Heart left ventricle (tissue), 16 donors: ENCODE results near the gene OR5K4. TPM values are rescaled to one million over a fixed set of nuclear protein-coding genes. Genes with fewer than 3 reads are reported as not detected.

Experiments
- ATAC-seq, 4 donors: fragments of 200-7000 bp; cut with Tn5 transposase; one replicate each; pipeline ENCODE4 v1.9.1; 2020 to 2022; ENCODE audit warnings: moderate library complexity in 4 of 4, mild to moderate bottlenecking in 3 of 4, moderate number of reproducible peaks in 1 of 4
- DNase-seq, 5 donors: peaks; one replicate each; pipeline ENCODE4 v3.0.0-alpha.2; 2020
- H3K27ac ChIP-seq, 12 donors: fragments of 200-600 bp; sonication (generic) in 4 of 12; one replicate each; pipeline versions ENCODE4 v1.5.0 to v1.8.0; 2016 to 2022; ENCODE audit warnings: mild to moderate bottlenecking in 2 of 12
- H3K27me3 ChIP-seq, 9 donors: fragments of 200-600 bp; sonication (generic) in 2 of 9; one replicate each; pipeline versions ENCODE4 v1.5.1 to v1.8.0; 2016 to 2022; ENCODE audit warnings: mild to moderate bottlenecking in 3 of 9
- H3K36me3 ChIP-seq, 9 donors: fragments of 200-600 bp; sonication (generic) in 2 of 9; one replicate each; pipeline versions ENCODE4 v1.5.0 to v1.8.0; 2018 to 2022; ENCODE audit warnings: mild to moderate bottlenecking in 2 of 9
- H3K4me1 ChIP-seq, 12 donors: fragments of 200-600 bp; sonication (generic) in 4 of 12; one replicate each; pipeline versions ENCODE4 v1.5.0 to v1.8.0; 2016 to 2022; ENCODE audit warnings: mild to moderate bottlenecking in 3 of 12
- H3K4me3 ChIP-seq, 12 donors: fragments of 200-600 bp; sonication (generic) in 4 of 12; one replicate each; pipeline versions ENCODE4 v1.5.0 to v1.8.0; 2017 to 2022; ENCODE audit warnings: mild to moderate bottlenecking in 9 of 12, moderate library complexity in 4 of 12
- H3K9me3 ChIP-seq, 12 donors: fragments of 200-600 bp; sonication (generic) in 4 of 12; one replicate each; pipeline versions ENCODE4 v1.5.0 to v1.8.0; 2016 to 2022; ENCODE audit warnings: mild to moderate bottlenecking in 1 of 12
- POLR2A ChIP-seq, 2 donors: fragments of 450-650 bp; IDR thresholded peaks; one replicate each; pipeline ENCODE4 v1.6.1; 2017; ENCODE audit warnings: antibody characterized with exemption in 2 of 2, mild to moderate bottlenecking in 2 of 2, moderate library complexity in 2 of 2
- WGBS, 4 donors: extraction: QIAGEN DNeasy Blood & Tissue Kit in 2 of 4; methylation state at CpG; one replicate each; pipeline versions ENCODE4 v1.1.5 to v1.1.7; 2013 to 2018; 5-methylcytosine and 5-hydroxymethylcytosine counted together
- intact Hi-C, 10 donors: fragments of 100-400 bp; cut with DNase I; formaldehyde crosslinking; loops; one replicate each; pipeline versions ENCODE4 v1.11.1 to v1.14.2; 2022
- polyA plus RNA-seq, 2 donors: library from polyadenylated mRNA; stranded (reverse); fragments of 200-250 nt; gene quantifications; one replicate each; pipeline ENCODE4 v1.2.3, GENCODE V29; 2013
- total RNA-seq, 9 donors: library from RNA; depleted of rRNA in 2 of 9; stranded (reverse); fragments of >200 nt in 2 of 9; fragmentation: NEBNext Ultra II Directional in 3 of 9; extraction: Animal tissue kit (Norgen Biotek cat#: 25700) in 3 of 9; gene quantifications; one replicate each; pipeline versions ENCODE4 v1.1.0 to v1.2.4, GENCODE V29; 2016 to 2023
- TF ChIP-seq, protein P1 (sequence below), 12 donors: fragments of 200-600 bp; sonication (generic) in 4 of 12; IDR thresholded peaks; one replicate each; pipeline versions ENCODE4 v1.5.0 to v1.8.0; 2018 to 2022; ENCODE audit warnings: antibody characterized with exemption in 12 of 12, mild to moderate bottlenecking in 5 of 12
- donor health status: ischemic (EF 13 %, LVEDD 7.1; RV severe dilation, severe dysfunction).
- donor health status: healthy with polysubstance abuse.
- donor health status: DM: no; HTN: yes; CAD: no.
- donor health status: DM: no; HTN: no; CAD: no.
- donor health status: ischemic (EF 25% LVEDD 6.9; RV normal size, moderate dysfunction).
- donor health status: ischemic (EF 25% LVEDD 5.7; RV mildly dilated, moderate dysfunction).
- donor health status: healthy.
- donor health status: DM: yes; HTN: yes; CAD: no.
- donor health status: ischemic (EF 35%, LVEDD 5.7; RV mildly dilated, moderate dysfunction).
- donor health status: nonischemic (EF 11% LVEDD 7.7; RV severe dilation, severe dysfunction).
- donor health status: DM: yes; HTN: yes; CAD: no.
- donor health status: PGD.
- donor health status: ischemic (EF 29% LVEDD 5.4; RV normal size, mild dysfunction).
- donor health status: nonischemic (EF 23%, LVEDD 6.1; RV moderate dilation, normal function).

The OR5K4 gene
- total and polyA plus RNA-seq, 11 donors = not detected

DNA sequence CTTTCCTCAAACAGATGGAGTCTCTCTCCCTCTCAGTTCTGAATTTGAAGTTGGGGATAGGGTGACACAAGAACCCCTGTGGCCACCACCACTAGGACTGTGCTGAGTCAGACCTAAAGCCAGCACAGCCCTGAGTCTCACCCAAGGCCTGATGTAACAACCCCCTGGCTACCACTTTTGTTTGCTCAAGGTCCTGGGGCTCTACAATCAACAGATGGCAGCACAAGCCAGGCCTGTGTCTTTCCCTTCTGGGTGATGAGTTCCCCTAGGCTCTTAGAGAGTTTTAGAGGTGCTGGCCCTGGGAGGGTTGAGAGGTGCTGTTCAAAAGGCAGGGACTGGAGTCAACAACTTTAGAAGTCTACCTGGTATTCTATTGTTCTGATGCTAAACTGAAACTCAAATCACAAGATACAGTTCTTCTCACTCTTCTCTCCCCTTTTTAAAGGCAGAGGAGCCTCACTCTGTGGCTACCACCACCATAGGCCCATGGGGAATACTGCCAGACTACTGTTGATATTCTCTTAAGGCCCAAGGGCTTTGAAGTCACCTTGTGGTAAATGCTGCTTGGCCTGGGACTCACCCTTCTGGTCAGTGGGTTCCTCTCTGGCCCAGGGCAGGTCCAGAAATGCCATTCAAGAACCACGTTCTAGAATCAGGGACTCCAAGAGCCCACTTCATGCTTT lies 6.5 kb downstream of the OR5K4 start:
- Histone ChIP-seq H3K27ac (no peak overlapping the region), H3K9me3 (peaks cover 0 to 30% (median 13%) of the 10 kb centered on the region in 12 donors), H3K4me3 (no peak overlapping the region), H3K4me1 (no peaks in the 10 kb centered on the region), H3K36me3 (no peaks in the 10 kb centered on the region), H3K27me3 (no peaks in the 10 kb centered on the region)
- TF ChIP-seq, protein P1, sequence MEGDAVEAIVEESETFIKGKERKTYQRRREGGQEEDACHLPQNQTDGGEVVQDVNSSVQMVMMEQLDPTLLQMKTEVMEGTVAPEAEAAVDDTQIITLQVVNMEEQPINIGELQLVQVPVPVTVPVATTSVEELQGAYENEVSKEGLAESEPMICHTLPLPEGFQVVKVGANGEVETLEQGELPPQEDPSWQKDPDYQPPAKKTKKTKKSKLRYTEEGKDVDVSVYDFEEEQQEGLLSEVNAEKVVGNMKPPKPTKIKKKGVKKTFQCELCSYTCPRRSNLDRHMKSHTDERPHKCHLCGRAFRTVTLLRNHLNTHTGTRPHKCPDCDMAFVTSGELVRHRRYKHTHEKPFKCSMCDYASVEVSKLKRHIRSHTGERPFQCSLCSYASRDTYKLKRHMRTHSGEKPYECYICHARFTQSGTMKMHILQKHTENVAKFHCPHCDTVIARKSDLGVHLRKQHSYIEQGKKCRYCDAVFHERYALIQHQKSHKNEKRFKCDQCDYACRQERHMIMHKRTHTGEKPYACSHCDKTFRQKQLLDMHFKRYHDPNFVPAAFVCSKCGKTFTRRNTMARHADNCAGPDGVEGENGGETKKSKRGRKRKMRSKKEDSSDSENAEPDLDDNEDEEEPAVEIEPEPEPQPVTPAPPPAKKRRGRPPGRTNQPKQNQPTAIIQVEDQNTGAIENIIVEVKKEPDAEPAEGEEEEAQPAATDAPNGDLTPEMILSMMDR (IDR thresholded peaks at IDR 0.05) = no peak
- 36 to 66% (median 51%) methylated on average over 1 of the region's 1 CpG for WGBS, 4 donors
- intact Hi-C loops = no loop called here
- no peak for DNase-seq
- ATAC-seq = no peak

- Histone ChIP-seq H3K9me3 (peaks cover 0 to 36% (median 16%) of the 10 kb centered on the region in 12 donors), H3K4me3 (no peak overlapping the region), H3K4me1 (no peaks in the 10 kb centered on the region), H3K27ac (no peak overlapping the region), H3K36me3 (no peaks in the 10 kb centered on the region), H3K27me3 (no peaks in the 10 kb centered on the region)
- ATAC-seq (no peak), DNase-seq (no peak)
- TF ChIP-seq, protein P1 (IDR thresholded peaks at IDR 0.05) = no peak
- intact Hi-C loops = no loop called here
- 93 to 98% (median 95%) methylated on average over 2 to 3 of the region's 3 CpGs for WGBS, 4 donors
Measured at GRCh38 chr3:98360681-98361080, 7.0 kb downstream of the OR5K4 start.

- H3K4me3 ChIP-seq = no peak overlapping the region
- no peaks in the 10 kb centered on the region for H3K27me3 ChIP-seq
- no peaks in the 10 kb centered on the region for H3K36me3 ChIP-seq
- H3K9me3 ChIP-seq = peaks cover 0 to 40% (median 16%) of the 10 kb centered on the region in 12 donors
- intact Hi-C loops = no loop called here
- H3K27ac ChIP-seq = no peak overlapping the region
- ATAC-seq (no peak), DNase-seq (no peak)
- no peaks in the 10 kb centered on the region for H3K4me1 ChIP-seq
- 53 to 80% (median 62%) methylated on average over 2 of the region's 2 CpGs for WGBS, 4 donors
- no peak for TF ChIP-seq POLR2A (IDR thresholded peaks at IDR 0.05)
- TF ChIP-seq, protein P1 (IDR thresholded peaks at IDR 0.05) = no peak
Measured at GRCh38 chr3:98361289-98361688, 7.6 kb downstream of the OR5K4 start.

GRCh38 chr3:98367464-98368246 lies 14.0 kb downstream of the OR5K4 start:
- H3K4me3 ChIP-seq = no peak overlapping the region
- no peaks in the 10 kb centered on the region for H3K36me3 ChIP-seq
- no peak for TF ChIP-seq POLR2A (IDR thresholded peaks at IDR 0.05)
- TF ChIP-seq, protein P1 (IDR thresholded peaks at IDR 0.05) = no peak
- no peak for DNase-seq
- ATAC-seq = no peak
- 70 to 79% (median 78%) methylated on average over 4 of the region's 4 CpGs for WGBS, 4 donors
- intact Hi-C loops = no loop called here
- H3K27me3 ChIP-seq = no peaks in the 10 kb centered on the region
- H3K27ac ChIP-seq = no peak overlapping the region
- H3K9me3 ChIP-seq = peaks cover 0 to 14% (median 0%) of the 10 kb centered on the region in 12 donors
- no peaks in the 10 kb centered on the region for H3K4me1 ChIP-seq
